Panc1 (cell line): Measurements from ENCODE around the gene ZNF184. TPM values are rescaled to one million over a fixed set of nuclear protein-coding genes. Genes with fewer than 3 reads are reported as not detected.

Source experiments
- ATAC-seq: fragments of 200-7000 bp; cut with Tn5 transposase; 2 replicates; pipeline ENCODE4 v1.9.1; 2020; ENCODE audit warnings: mild to moderate bottlenecking, moderate library complexity
- BruUV-seq: library from RNA; stranded (reverse); fragments of 400-500 nt; replicated peaks from 2 replicates; lab custom pipeline; 2021; lab: Mats Ljungman, UMichigan
- CTCF ChIA-PET: fragments of 300-600 bp; sonication (Branson Sonifier 250); formaldehyde crosslinking; loops from one replicate; lab custom pipeline; 2022; ENCODE audit warnings: antibody characterized with exemption; lab: Charles Lee
- POLR2A ChIA-PET: fragments of 300-600 bp; sonication (Branson Sonifier 250); formaldehyde crosslinking; loops from one replicate; lab custom pipeline; 2022; ENCODE audit warnings: antibody characterized with exemption; lab: Charles Lee
- DNase-seq: peaks from one replicate; pipeline ENCODE4 v3.0.0-alpha.2; 2010; ENCODE audit warnings: low read depth, low spot score
- H3K27ac ChIP-seq: 2 replicates; pipeline ENCODE4 v1.5.1; 2011; ENCODE audit warnings: mild to moderate bottlenecking, low read length, inconsistent platforms
- H3K27me3 ChIP-seq: fragments of 200-500 bp; sonication (Bioruptor generic); 2 replicates; pipeline ENCODE4 v1.6.0; 2014; ENCODE audit warnings: low read length, inconsistent platforms; ENCODE audit not compliant: control insufficient read depth, insufficient read depth
- H3K36me3 ChIP-seq: fragments of 200-500 bp; sonication (Bioruptor generic); 2 replicates; pipeline ENCODE4 v1.5.1; 2014; ENCODE audit warnings: inconsistent platforms, mild to moderate bottlenecking, low read length, moderate library complexity; ENCODE audit not compliant: control insufficient read depth, insufficient read depth
- H3K4me1 ChIP-seq: 2 replicates; pipeline ENCODE4 v1.5.1; 2011; ENCODE audit warnings: inconsistent platforms, mild to moderate bottlenecking, low read length, moderate library complexity; ENCODE audit not compliant: control insufficient read depth, insufficient read depth
- H3K4me3 ChIP-seq, 2 experiments: 2 replicates each; pipeline ENCODE4 v1.5.1; 2011 to 2012; ENCODE audit warnings: low read depth in 2 of 2, low read length in 2 of 2, mild to moderate bottlenecking in 2 of 2, inconsistent platforms in 1 of 2, moderate library complexity in 1 of 2
- H3K9me3 ChIP-seq: fragments of 200-500 bp; sonication (Bioruptor generic); 2 replicates; pipeline ENCODE4 v1.5.1; 2014; ENCODE audit warnings: low read depth, mild to moderate bottlenecking, inconsistent platforms, low read length, moderate library complexity; ENCODE audit not compliant: control insufficient read depth, insufficient read depth
- CTCF ChIP-seq: fragments of 450-650 bp; IDR thresholded peaks from 2 replicates; pipeline ENCODE4 v1.5.1; 2017; ENCODE audit warnings: mild to moderate bottlenecking
- POLR2AphosphoS5 ChIP-seq: IDR thresholded peaks from 2 replicates; pipeline ENCODE4 v1.6.1; 2012; ENCODE audit warnings: mild to moderate bottlenecking, low read depth, low read length, moderate library complexity
- SIN3A ChIP-seq: IDR thresholded peaks from 2 replicates; pipeline ENCODE4 v1.6.1; 2012; ENCODE audit warnings: low read depth, mild to moderate bottlenecking, low read length, moderate library complexity, borderline replicate concordance; ENCODE audit not compliant: insufficient read depth
- TCF7L2 ChIP-seq: IDR thresholded peaks from 2 replicates; pipeline ENCODE4 v1.6.1; 2011; ENCODE audit warnings: mild to moderate bottlenecking, low read depth, low read length, inconsistent platforms
- in situ Hi-C: cut with HindIII; loops from 2 replicates; pipeline ENCODE4 v1.10.0; 2016; ENCODE audit warnings: low sequenced_read_pairs, low pct_unique_long_range_greater_than_20kb
- intact Hi-C: fragments of 100-400 bp; cut with micrococcal nuclease; formaldehyde crosslinking; loops from one replicate; pipeline ENCODE4 v1.10.0; 2022; ENCODE audit not compliant: unreplicated experiment
- total RNA-seq: library from RNA; stranded (reverse); gene quantifications from one replicate; pipeline ENCODE4 v1.2.1, GENCODE V29; 2021; ENCODE audit not compliant: unreplicated experiment
- TF ChIP-seq, protein P1 (sequence below), 2 experiments: IDR thresholded peaks; 2 replicates each; pipeline ENCODE4 v1.6.1; 2011 to 2012; ENCODE audit warnings: low read depth in 2 of 2, control low read depth in 1 of 2, low read length in 1 of 2, mild to moderate bottlenecking in 1 of 2, moderate library complexity in 1 of 2; ENCODE audit not compliant: insufficient read depth in 1 of 2

Gene ZNF184
- total RNA-seq, 1 experiment from 2014 or later = 7.8 TPM

DNA sequence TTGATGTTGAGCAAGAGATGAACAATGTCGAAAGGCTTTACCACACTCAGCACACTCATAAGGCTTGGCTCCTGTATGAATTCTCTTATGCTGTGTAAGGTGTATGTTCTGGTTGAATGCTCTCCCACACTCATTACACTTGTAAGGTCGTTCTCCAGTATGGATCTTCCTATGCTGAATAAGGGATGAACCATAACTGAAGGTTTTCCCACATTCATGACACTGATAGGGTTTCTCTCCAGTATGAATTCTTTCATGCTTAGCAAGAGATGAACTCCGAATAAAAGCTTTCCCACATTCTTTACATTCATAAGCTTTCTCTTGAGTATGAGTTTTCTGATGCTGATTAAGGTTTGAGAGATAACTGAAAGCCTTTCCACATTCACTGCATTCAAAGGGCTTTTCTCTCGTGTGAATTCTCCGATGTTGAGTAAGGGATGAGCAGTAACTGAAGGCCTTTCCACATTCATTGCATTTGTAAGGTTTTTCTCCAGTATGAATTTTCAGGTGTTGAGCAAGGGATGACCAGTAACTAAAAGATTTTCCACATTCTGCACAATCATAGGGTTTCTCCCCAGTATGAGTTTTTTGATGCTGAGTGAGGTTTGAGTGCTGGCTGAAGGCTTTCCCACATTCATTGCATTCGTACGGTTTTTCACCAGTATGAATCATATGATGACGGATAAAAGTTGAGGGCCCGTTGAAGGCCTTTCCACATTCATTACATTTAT is 21.1 kb downstream of the ZNF184 start:
- Histone ChIP-seq H3K9me3 (peaks cover 92% of the 10 kb centered on the region), H3K4me1 (no peaks in the 10 kb centered on the region), H3K27me3 (no peaks in the 10 kb centered on the region), H3K27ac (no peak overlapping the region), H3K36me3 (peaks cover 37% of the 10 kb centered on the region), H3K4me3 (no peak overlapping the region)
- no TSS peak for BruUV-seq
- ChIA-PET POLR2A (no interaction called here), CTCF (no interaction called here)
- TF ChIP-seq TCF7L2 = no peak
- TF ChIP-seq POLR2AphosphoS5 = no peak
- TF ChIP-seq CTCF = no peak
- TF ChIP-seq, protein P1, sequence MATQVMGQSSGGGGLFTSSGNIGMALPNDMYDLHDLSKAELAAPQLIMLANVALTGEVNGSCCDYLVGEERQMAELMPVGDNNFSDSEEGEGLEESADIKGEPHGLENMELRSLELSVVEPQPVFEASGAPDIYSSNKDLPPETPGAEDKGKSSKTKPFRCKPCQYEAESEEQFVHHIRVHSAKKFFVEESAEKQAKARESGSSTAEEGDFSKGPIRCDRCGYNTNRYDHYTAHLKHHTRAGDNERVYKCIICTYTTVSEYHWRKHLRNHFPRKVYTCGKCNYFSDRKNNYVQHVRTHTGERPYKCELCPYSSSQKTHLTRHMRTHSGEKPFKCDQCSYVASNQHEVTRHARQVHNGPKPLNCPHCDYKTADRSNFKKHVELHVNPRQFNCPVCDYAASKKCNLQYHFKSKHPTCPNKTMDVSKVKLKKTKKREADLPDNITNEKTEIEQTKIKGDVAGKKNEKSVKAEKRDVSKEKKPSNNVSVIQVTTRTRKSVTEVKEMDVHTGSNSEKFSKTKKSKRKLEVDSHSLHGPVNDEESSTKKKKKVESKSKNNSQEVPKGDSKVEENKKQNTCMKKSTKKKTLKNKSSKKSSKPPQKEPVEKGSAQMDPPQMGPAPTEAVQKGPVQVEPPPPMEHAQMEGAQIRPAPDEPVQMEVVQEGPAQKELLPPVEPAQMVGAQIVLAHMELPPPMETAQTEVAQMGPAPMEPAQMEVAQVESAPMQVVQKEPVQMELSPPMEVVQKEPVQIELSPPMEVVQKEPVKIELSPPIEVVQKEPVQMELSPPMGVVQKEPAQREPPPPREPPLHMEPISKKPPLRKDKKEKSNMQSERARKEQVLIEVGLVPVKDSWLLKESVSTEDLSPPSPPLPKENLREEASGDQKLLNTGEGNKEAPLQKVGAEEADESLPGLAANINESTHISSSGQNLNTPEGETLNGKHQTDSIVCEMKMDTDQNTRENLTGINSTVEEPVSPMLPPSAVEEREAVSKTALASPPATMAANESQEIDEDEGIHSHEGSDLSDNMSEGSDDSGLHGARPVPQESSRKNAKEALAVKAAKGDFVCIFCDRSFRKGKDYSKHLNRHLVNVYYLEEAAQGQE (IDR thresholded peaks at IDR 0.05; ENCODE audit: insufficient read depth in 1 of 2, low read depth in 2 of 2, low read length in 1 of 2) = no peak
- TF ChIP-seq SIN3A = no peak
- DNase-seq (no peak), ATAC-seq (no peak)
- intact Hi-C loops (no loop called here), in situ Hi-C loops (no loop called here)

DNA sequence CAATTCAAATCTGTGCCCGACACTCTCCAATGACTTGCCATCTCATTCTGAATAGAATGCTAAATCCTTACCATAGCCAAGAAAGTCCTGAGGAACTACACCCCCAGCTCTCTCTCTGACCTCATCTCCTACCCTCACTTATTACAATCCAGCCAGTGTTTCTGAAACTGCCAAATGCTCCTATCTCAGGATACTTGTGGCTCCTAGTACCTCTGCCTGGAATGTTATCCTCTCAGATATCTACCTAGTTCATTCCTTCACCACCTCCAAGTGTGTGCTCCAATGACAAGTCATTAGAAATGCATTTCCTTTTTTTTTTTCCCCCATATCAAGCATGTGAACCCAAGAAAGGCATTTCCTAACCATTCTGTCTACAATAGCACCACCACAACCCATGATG is 24.4 kb downstream of the ZNF184 start:
- no peak overlapping the region for H3K4me3 ChIP-seq
- BruUV-seq = no TSS peak
- no peaks in the 10 kb centered on the region for H3K27me3 ChIP-seq
- ATAC-seq (no peak), DNase-seq (no peak)
- ChIA-PET POLR2A (no interaction called here), CTCF (no interaction called here)
- H3K36me3 ChIP-seq = peaks cover 9% of the 10 kb centered on the region
- peaks cover 77% of the 10 kb centered on the region for H3K9me3 ChIP-seq
- no peak for TF ChIP-seq TCF7L2
- TF ChIP-seq CTCF = no peak
- TF ChIP-seq, protein P1 (IDR thresholded peaks at IDR 0.05; ENCODE audit: insufficient read depth in 1 of 2, low read depth in 2 of 2, low read length in 1 of 2) = no peak
- TF ChIP-seq SIN3A = no peak
- TF ChIP-seq POLR2AphosphoS5 = no peak
- intact Hi-C loops (no loop called here), in situ Hi-C loops (no loop called here)
- H3K27ac ChIP-seq = no peak overlapping the region
- no peaks in the 10 kb centered on the region for H3K4me1 ChIP-seq
